Activated T-helper 1 cell treated with anti-CD3 and anti-CD28 coated beads, Interleukin-12 subunit alpha, Interleukin-12 subunit beta, Interleukin-2, Interleukin-4 antibody, amounts not matched to agents 30 ng/mL and 10 ng/mL and 1 ng/mL, durations not matched to agents 14 hours and 24 hours and 36 hours (primary cell): ENCODE data around the gene PDLIM3. TPM values are rescaled to one million over a fixed set of nuclear protein-coding genes. Genes with fewer than 3 reads are reported as not detected.
"Not testable (repeated sequence)": the region's sequence is repeated elsewhere in the genome, so short reads cannot be mapped to it uniquely, and the experiment has no call there.

Experiments used
- DNase-seq: peaks from one replicate; pipeline ENCODE4 v3.0.0; 2021; ENCODE audit warnings: low spot score
- H3K27ac Mint-ChIP-seq: one replicate; pipeline ENCODE4 v1.8.0; 2021; ENCODE audit warnings: mild to moderate bottlenecking, mixed read lengths
- H3K27me3 Mint-ChIP-seq: one replicate; pipeline ENCODE4 v1.8.0; 2022; ENCODE audit warnings: mild to moderate bottlenecking, moderate library complexity, mixed read lengths; ENCODE audit not compliant: insufficient read depth
- H3K36me3 Mint-ChIP-seq: one replicate; pipeline ENCODE4 v1.8.0; 2021; ENCODE audit warnings: low read depth, mixed read lengths
- H3K4me1 Mint-ChIP-seq: one replicate; pipeline ENCODE4 v1.8.0; 2021; ENCODE audit warnings: low read depth, mixed read lengths
- H3K4me3 Mint-ChIP-seq: one replicate; pipeline ENCODE4 v1.8.0; 2021; ENCODE audit warnings: mild to moderate bottlenecking, moderate library complexity, mixed read lengths
- H3K9me3 Mint-ChIP-seq: one replicate; pipeline ENCODE4 v1.8.0; 2021; ENCODE audit warnings: mixed read lengths
- intact Hi-C: fragments of 100-400 bp; cut with micrococcal nuclease; formaldehyde crosslinking; loops from one replicate; pipeline ENCODE4 v1.15.1; 2024
- total RNA-seq: library from RNA; stranded (reverse); gene quantifications from 2 replicates; pipeline ENCODE4 v1.2.3, GENCODE V29; 2022

PDLIM3 gene
- total RNA-seq, 1 donor from 2014 or later: not detected

DNA sequence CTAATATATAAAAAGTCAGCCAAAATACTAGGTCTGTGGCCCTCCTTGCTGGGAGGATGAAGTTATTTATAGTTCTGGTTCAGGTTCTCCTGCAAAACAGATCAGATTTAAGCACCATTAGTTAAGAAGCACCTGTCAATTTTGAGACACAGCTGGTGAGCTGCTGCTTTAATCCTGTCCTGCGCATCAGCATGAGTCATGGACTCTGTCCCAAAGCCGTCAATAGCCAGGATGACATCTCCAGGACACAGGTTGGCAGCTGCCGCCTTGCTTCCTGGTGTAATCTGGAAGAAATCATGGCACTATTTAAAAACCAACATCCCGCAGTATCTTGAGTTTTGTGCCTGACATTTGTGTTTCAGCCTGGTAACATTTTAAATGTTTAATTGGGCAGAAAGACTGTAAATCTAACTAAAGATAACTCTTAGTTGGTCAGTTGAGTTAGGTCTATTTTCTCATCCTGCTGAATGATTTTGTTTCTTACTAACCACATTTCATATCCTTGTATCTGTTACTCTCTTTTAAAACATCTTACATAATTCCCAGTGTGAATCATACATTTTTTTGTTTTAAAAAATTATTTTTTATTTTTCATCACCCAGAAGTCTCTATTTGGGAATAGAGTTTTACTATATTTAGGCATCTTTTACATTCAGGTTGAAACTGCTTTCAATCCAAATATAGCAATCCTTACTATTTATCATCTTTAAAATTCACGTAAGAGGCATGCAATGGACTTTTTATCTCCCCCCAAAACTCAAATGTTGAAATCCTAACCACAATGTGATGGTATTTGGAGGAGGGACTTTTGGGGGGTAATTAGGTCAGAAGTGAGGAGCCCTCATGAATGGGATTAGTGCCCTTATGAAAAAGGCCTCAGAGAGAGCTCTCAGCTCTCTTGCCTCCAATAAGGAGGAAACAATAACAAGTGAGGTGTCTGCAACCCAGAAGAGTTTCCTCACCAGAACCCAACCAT, 10.1 kb downstream of the PDLIM3 start:
- intact Hi-C loops: no loop called here
- H3K36me3 Mint-ChIP-seq: no peaks in the 10 kb centered on the region
- DNase-seq: no peak
- no peak overlapping the region for H3K4me3 Mint-ChIP-seq
- H3K27me3 Mint-ChIP-seq: peaks cover 14% of the 10 kb centered on the region
- H3K9me3 Mint-ChIP-seq: no peaks in the 10 kb centered on the region
- H3K27ac Mint-ChIP-seq: no peak overlapping the region
- no peaks in the 10 kb centered on the region for H3K4me1 Mint-ChIP-seq

DNA sequence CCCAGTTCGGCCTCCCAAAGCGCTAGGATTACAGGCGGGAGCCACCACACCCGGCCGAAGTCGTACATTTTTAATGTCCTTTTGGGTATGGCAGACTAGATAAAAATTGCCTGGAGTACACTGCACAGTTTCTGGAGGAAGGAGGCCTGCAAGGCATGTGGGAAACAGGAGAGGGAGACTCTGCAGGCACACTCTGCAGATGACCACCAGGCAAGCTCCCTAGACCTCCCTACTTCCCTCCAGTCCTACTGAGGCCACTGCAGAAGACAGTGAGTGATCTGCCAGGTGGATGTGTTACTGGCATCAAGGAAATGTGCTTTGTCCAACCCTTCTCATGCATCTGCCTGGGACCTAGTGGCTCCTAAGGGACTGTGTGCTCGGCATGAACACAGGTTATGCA, 11.4 kb downstream of the PDLIM3 start:
- Mint-ChIP-seq H3K4me1 (no peaks in the 10 kb centered on the region), H3K27me3 (peaks cover 15% of the 10 kb centered on the region), H3K4me3 (no peak overlapping the region), H3K36me3 (no peaks in the 10 kb centered on the region), H3K27ac (no peak overlapping the region), H3K9me3 (no peaks in the 10 kb centered on the region)
- intact Hi-C loops: no loop called here
- DNase-seq: no peak

DNA sequence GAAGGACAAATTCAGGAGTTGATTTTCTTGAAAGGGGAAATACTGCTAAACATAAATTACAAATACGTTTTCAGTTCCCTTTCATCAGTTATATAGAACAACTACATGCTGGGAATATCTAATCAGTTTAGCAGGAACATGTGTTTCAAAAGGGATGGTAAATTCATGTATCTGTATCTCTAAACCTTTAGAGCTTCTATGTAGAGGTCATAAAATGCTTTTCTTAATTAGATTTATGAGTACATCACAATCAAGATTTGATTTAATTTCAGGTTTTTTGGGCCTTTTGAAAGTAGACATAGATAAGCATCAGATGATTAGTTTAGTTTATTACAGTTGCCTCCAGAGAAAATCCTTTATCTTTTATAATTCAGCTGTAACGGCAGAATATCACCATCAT, 12.9 kb downstream of the PDLIM3 start:
- intact Hi-C loops: no loop called here
- no peaks in the 10 kb centered on the region for H3K36me3 Mint-ChIP-seq
- no peak overlapping the region for H3K4me3 Mint-ChIP-seq
- H3K9me3 Mint-ChIP-seq: no peaks in the 10 kb centered on the region
- no peaks in the 10 kb centered on the region for H3K4me1 Mint-ChIP-seq
- H3K27ac Mint-ChIP-seq: no peak overlapping the region
- H3K27me3 Mint-ChIP-seq: peaks cover 21% of the 10 kb centered on the region
- DNase-seq: no peak

DNA sequence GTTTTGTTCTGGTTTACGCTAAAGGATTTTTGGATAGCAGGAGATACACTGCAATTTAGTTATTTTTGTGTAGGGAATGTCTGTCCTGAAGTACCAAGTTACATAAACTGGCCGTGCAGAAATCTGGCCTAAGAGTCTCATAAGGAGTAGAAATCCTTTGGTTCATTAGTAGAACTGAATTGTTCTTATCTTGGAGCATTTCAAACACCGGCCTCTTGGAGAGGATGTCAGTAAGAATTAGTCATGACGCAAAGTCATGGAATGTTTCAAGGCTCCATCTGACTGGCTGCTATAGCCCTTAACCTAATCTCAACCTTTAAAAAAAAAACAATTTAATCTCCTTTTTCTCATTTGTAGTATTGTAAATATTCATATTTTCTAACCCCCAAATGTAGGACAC, 15.2 kb downstream of the PDLIM3 start:
- Mint-ChIP-seq H3K36me3 (no peaks in the 10 kb centered on the region), H3K27ac (no peak overlapping the region)

DNA sequence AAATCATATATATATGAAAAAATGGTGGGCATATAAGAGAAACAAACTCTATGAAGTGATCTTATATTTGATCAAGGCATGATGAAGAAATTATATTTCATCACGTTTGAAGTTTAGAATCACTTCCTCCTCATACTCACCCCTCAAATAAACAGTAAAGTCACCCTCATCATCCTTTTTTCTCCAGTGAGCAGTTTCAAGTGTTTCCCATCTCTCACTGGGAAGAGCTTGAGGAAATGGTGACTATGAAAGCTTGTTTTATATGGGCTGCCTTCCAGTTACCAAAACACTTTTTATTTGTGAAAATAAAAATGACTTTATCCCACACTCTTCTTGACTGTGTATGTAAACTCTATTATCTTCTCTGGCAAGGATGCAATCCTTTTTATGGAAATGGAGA, 16.8 kb downstream of the PDLIM3 start:
- peaks cover 41% of the 10 kb centered on the region for H3K27me3 Mint-ChIP-seq
- no peak for DNase-seq
- no peak overlapping the region for H3K27ac Mint-ChIP-seq
- H3K36me3 Mint-ChIP-seq: no peaks in the 10 kb centered on the region
- H3K4me3 Mint-ChIP-seq: no peak overlapping the region
- intact Hi-C loops: no loop called here
- peaks cover 9% of the 10 kb centered on the region for H3K4me1 Mint-ChIP-seq
- no peaks in the 10 kb centered on the region for H3K9me3 Mint-ChIP-seq

More for the DNA sequence above, 15.2 kb downstream of the PDLIM3 start:
- Mint-ChIP-seq H3K4me1 (no peaks in the 10 kb centered on the region), H3K9me3 (no peaks in the 10 kb centered on the region), H3K27me3 (peaks cover 27% of the 10 kb centered on the region), H3K4me3 (no peak overlapping the region)
- no peak for DNase-seq
- intact Hi-C loops: no loop called here

DNA sequence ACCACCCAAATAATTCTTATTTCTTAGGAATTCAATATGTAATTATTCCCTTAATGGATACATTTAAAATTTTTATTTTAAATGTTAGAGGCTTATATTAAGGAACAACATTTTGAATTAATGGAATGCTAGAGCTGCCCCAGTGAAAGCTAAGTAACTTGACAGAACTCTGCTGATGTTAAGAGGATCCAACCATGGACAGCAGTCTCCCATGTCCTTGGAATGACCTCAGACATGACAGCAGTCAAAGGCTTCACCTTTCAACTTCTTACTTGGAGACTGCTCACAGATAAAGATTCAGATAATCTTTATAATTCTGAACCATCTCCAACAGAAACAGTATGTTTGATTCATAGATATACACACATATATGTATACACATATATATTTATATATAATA, 17.2 kb downstream of the PDLIM3 start:
- Mint-ChIP-seq H3K27ac (no peak overlapping the region), H3K27me3 (peaks cover 46% of the 10 kb centered on the region), H3K9me3 (no peaks in the 10 kb centered on the region), H3K36me3 (no peaks in the 10 kb centered on the region), H3K4me1 (peaks cover 13% of the 10 kb centered on the region), H3K4me3 (no peak overlapping the region)
- no peak for DNase-seq
- intact Hi-C loops: no loop called here

DNA sequence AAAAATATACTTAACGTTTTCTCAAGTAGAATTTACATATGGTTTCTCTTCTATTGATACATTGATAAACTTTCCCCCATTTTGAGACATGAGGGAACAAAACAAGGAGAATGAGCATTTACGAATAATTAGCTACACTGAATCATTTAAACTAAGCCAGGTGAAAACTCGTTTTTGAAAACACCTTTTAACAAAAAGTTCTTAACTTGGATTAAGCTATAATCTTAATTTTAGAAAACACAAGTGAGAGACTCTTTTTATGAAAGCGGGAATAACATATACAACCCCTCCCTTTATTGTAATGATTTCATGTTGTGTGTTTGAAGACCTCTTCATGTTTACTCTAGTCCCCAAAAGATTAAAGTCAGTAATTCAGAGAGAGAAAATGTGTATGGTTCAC, 20.1 kb downstream of the PDLIM3 start:
- DNase-seq: no peak
- Mint-ChIP-seq H3K27ac (no peak overlapping the region), H3K4me1 (peaks cover 17% of the 10 kb centered on the region), H3K9me3 (no peaks in the 10 kb centered on the region), H3K27me3 (peaks cover 51% of the 10 kb centered on the region), H3K4me3 (no peak overlapping the region), H3K36me3 (no peaks in the 10 kb centered on the region)
- intact Hi-C loops: no loop called here

DNA sequence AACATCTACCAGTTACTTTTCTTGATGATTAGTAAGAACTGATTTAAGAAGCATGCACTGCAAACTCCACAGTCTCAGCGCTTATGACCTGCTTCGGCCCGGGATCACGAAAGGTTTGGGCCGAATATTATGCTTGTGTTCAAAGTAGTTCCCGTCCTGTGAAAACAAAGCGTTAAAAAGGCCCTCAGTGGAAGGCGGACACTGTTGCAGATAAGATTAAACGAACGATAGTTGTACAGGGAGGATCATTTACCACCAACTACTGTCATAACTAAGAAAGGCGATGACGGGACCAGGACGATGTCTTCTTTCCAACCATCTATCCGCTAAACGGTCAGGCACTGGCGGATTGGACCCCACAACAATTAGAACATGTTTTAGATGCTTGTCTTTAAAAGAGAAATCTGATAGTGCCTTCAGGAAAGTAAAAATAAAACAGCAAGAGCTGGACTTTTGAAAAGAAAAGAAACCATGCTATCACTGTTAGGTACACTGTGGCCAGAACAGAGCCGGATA, 21.1 kb downstream of the PDLIM3 start:
- H3K27ac Mint-ChIP-seq: no peak overlapping the region
- no peak for DNase-seq
- H3K36me3 Mint-ChIP-seq: no peaks in the 10 kb centered on the region
- intact Hi-C loops: no loop called here
- peaks cover 51% of the 10 kb centered on the region for H3K27me3 Mint-ChIP-seq
- H3K4me3 Mint-ChIP-seq: no peak overlapping the region
- H3K9me3 Mint-ChIP-seq: no peaks in the 10 kb centered on the region
- peaks cover 17% of the 10 kb centered on the region for H3K4me1 Mint-ChIP-seq

DNA sequence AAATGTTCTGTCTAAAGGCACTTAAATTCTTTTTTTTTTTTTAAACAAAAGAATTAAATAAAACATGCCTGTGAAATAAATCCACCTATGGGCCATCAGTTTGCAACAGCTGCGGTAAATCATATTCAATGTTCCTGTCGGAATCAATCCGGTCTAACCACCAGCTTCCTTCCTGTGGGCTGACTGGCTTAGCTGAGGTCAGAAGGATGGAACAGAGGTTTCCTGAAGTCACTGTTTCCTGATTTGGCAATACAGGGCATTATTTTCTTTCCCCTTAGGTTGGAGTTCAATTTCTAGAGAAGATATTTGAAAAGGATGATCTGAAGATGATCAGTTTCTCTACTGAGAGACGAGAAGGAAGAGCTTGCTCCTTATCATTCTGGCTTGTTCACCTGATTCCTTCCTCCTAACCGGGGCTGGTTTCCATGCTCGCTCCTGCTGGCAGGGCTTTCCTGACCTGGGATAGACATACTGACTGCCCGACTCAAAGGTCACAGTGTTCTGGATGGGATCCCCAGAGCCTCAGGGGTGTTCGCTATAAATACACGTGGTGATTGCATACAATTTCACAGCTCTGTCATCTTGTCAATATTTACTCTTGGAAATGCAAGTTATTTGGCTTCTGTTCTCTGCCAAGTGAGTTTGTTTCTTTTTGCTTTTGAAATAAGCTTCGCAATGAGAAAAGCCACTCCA, 21.7 kb downstream of the PDLIM3 start:
- Mint-ChIP-seq H3K4me3 (no peak overlapping the region), H3K27me3 (peaks cover 48% of the 10 kb centered on the region), H3K27ac (no peak overlapping the region), H3K4me1 (peaks cover 17% of the 10 kb centered on the region), H3K9me3 (no peaks in the 10 kb centered on the region), H3K36me3 (no peaks in the 10 kb centered on the region)
- intact Hi-C loops: no loop called here
- DNase-seq: no peak

DNA sequence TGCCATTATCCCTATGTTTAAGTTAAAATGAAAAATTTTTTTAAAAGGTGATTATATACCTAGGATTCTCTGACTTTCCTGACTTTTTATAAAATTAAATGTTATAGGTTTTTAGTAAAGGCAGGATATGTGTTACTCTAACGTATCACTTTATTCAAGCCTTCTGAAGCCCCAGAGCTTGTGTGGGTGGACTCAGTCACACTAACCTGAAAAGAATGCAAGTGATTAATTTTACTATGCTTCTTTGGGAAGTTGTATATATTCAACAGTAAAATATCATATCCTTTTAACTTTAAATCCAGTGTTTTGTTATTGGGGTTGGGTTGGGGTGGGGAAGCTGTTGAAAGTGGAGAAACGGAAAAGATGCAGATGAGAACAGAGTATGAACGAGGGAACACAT, 22.8 kb downstream of the PDLIM3 start:
- no peak overlapping the region for H3K27ac Mint-ChIP-seq
- H3K27me3 Mint-ChIP-seq: peaks cover 51% of the 10 kb centered on the region
- H3K36me3 Mint-ChIP-seq: no peaks in the 10 kb centered on the region

DNA sequence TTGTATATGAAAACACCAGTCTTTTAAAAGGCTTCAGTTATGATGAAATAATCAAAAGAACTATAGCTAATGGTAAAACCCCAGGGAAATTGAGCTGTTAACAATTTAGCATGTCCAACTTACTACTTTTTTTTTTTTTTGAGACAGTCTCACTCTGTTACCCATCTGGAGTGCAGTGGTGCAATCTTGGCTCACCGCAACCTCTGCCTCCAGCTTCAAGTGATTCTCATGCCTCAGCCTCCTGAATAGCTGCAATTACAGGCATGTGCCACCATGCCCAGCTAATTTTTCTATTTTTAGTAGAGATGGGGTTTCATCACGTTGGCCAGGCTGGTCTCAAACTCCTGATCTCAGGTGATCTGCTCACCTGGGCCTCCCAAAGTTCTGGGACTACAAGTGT, 24.1 kb downstream of the PDLIM3 start:
- H3K9me3 Mint-ChIP-seq, DNase-seq, H3K4me3 Mint-ChIP-seq, H3K36me3 Mint-ChIP-seq, intact Hi-C loops, H3K27ac Mint-ChIP-seq: not testable (repeated sequence)
- Mint-ChIP-seq H3K4me1 (peaks cover 17% of the 10 kb centered on the region), H3K27me3 (peaks cover 50% of the 10 kb centered on the region)

More for the DNA sequence above, 22.8 kb downstream of the PDLIM3 start:
- no peak overlapping the region for H3K4me3 Mint-ChIP-seq
- peaks cover 17% of the 10 kb centered on the region for H3K4me1 Mint-ChIP-seq
- no peak for DNase-seq
- intact Hi-C loops: no loop called here
- no peaks in the 10 kb centered on the region for H3K9me3 Mint-ChIP-seq

DNA sequence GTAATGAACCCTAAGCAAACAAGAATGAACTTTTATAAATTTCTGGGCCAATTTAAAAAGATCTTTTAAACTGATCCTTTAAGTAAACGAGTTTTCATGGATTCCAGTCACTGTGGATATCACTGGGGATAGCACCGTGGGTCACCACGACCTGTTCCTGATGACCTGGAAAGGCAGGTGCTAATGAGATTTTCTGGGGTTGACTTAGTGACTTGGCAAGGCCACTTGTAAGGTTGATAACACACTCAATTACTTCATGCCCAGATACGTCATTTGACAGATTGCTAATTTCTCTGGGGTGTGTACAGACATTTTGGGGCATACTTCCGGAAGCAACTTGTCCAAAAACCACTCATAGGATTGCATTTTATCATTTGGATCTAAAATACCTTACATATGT, 24.5 kb downstream of the PDLIM3 start:
- no peak for DNase-seq
- Mint-ChIP-seq H3K36me3 (no peaks in the 10 kb centered on the region), H3K4me3 (no peak overlapping the region), H3K4me1 (peaks cover 17% of the 10 kb centered on the region), H3K27ac (no peak overlapping the region), H3K9me3 (no peaks in the 10 kb centered on the region), H3K27me3 (peaks cover 48% of the 10 kb centered on the region)
- intact Hi-C loops: no loop called here

DNA sequence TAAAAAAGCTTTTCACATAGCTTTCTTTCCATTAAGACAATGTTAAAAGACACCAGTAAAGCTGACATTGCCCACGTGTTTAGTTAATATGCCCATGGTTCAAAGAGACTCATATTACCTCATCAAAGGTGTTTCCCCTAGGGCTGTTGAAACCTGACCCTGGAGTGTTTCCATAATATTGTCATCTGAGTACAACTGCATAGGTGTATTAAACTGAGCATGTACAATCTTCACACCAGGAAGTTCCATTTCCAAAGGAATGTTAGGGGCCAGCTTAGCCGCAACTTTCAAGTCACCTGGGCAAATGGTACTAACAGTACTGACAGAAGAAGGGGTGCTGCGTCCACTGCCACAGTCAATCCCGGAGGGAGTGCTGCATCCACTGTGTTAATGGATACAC, 27.1 kb downstream of the PDLIM3 start:
- peaks cover 30% of the 10 kb centered on the region for H3K27me3 Mint-ChIP-seq
- H3K4me1 Mint-ChIP-seq: peaks cover 5% of the 10 kb centered on the region

More for the DNA sequence above, 27.1 kb downstream of the PDLIM3 start:
- Mint-ChIP-seq H3K9me3 (no peaks in the 10 kb centered on the region), H3K4me3 (no peak overlapping the region), H3K27ac (no peak overlapping the region), H3K36me3 (no peaks in the 10 kb centered on the region)
- no peak for DNase-seq
- intact Hi-C loops: no loop called here
